Endodermal cell (in vitro differentiated cells): ENCODE results near the gene ACOT4. TPM values are rescaled to one million over a fixed set of nuclear protein-coding genes. Genes with fewer than 3 reads are reported as not detected.
"Not testable (repeated sequence)": the region's sequence is repeated elsewhere in the genome, so short reads cannot be mapped to it uniquely, and the experiment has no call there.

ENCODE experiments used
- DNase-seq: peaks from one replicate; pipeline ENCODE4 v3.0.0-alpha.2; 2017
- H3K27ac ChIP-seq: 2 replicates; pipeline ENCODE4 v1.5.1; 2013; ENCODE audit warnings: mild to moderate bottlenecking, low read depth, low read length, moderate library complexity
- H3K27me3 ChIP-seq: 2 replicates; pipeline ENCODE4 v1.6.1; 2013; ENCODE audit warnings: mild to moderate bottlenecking, low read length, moderate library complexity; ENCODE audit not compliant: insufficient read depth, control insufficient read depth, poor library complexity, severe bottlenecking
- H3K36me3 ChIP-seq: 2 replicates; pipeline ENCODE4 v1.7.0; 2013; ENCODE audit warnings: mild to moderate bottlenecking, low read length, moderate library complexity; ENCODE audit not compliant: control insufficient read depth, insufficient read depth
- H3K4me1 ChIP-seq: one replicate; pipeline ENCODE4 v1.7.0; 2013; ENCODE audit warnings: low read length; ENCODE audit not compliant: control insufficient read depth, insufficient read depth
- H3K4me3 ChIP-seq: 2 replicates; pipeline ENCODE4 v1.5.1; 2013; ENCODE audit warnings: mild to moderate bottlenecking, low read length, moderate library complexity
- H3K9ac ChIP-seq: 2 replicates; pipeline ENCODE4 v1.6.1; 2013; ENCODE audit warnings: mild to moderate bottlenecking, low read length, moderate library complexity; ENCODE audit not compliant: poor library complexity, severe bottlenecking; ENCODE audit errors: extremely low read depth
- H3K9me3 ChIP-seq: 2 replicates; pipeline ENCODE4 v1.6.1; 2013; ENCODE audit warnings: mild to moderate bottlenecking, low read length, moderate library complexity; ENCODE audit not compliant: control insufficient read depth
- H3K27ac Mint-ChIP-seq: 2 replicates; pipeline ENCODE4 v1.8.0; 2020; ENCODE audit warnings: mixed read lengths
- H3K27me3 Mint-ChIP-seq: 2 replicates; pipeline ENCODE4 v1.8.0; 2021; ENCODE audit warnings: mild to moderate bottlenecking, mixed read lengths; ENCODE audit not compliant: insufficient read depth
- H3K36me3 Mint-ChIP-seq: 2 replicates; pipeline ENCODE4 v1.8.0; 2020; ENCODE audit warnings: low read depth, mixed read lengths
- H3K4me1 Mint-ChIP-seq: 2 replicates; pipeline ENCODE4 v1.8.0; 2020; ENCODE audit warnings: mixed read lengths
- H3K4me3 Mint-ChIP-seq: 2 replicates; pipeline ENCODE4 v1.8.0; 2020; ENCODE audit warnings: mild to moderate bottlenecking, moderate library complexity, mixed read lengths
- H3K9me3 Mint-ChIP-seq: 2 replicates; pipeline ENCODE4 v1.8.0; 2020; ENCODE audit warnings: mild to moderate bottlenecking, mixed read lengths
- CTCF ChIP-seq: fragments of 200-600 bp; sonication (generic); conservative IDR thresholded peaks from 2 replicates; pipeline ENCODE4 v1.5.0; 2021; ENCODE audit warnings: antibody characterized with exemption, mild to moderate bottlenecking
- WGBS, 2 experiments: methylation state at CpG; one replicate each; pipeline versions ENCODE4 v1.1.5 to v1.1.7; 2013; ENCODE audit warnings: missing lambda C conversion rate in 2 of 2, mixed read lengths in 1 of 2; ENCODE audit not compliant: insufficient coverage in 1 of 2, insufficient read length in 1 of 2; 5-methylcytosine and 5-hydroxymethylcytosine counted together
- total RNA-seq, 2 donors: library from RNA; stranded (reverse); fragmentation: NEBNext Ultra II Directional in 1 of 2; extraction: Animal tissue kit (Norgen Biotek cat#: 25700) in 1 of 2; gene quantifications; 2 replicates in 1 of 2; 3 replicates in 1 of 2; pipeline ENCODE4 v1.2.1, GENCODE V29; 2021

The ACOT4 gene
- total RNA-seq, 2 donors from 2014 or later: 0.97 to 2.0 TPM

- H3K27ac Mint-ChIP-seq: peak overlapping the region; percentile 66
- H3K4me1 Mint-ChIP-seq: peaks cover 3% of the 10 kb centered on the region
- peak; percentile 97 for DNase-seq
- H3K27me3 ChIP-seq: no peaks in the 10 kb centered on the region
- no peaks in the 10 kb centered on the region for H3K9me3 Mint-ChIP-seq
- no peaks in the 10 kb centered on the region for H3K9me3 ChIP-seq
- no peak overlapping the region for H3K9ac ChIP-seq
- no peaks in the 10 kb centered on the region for H3K36me3 Mint-ChIP-seq
- H3K27me3 Mint-ChIP-seq: no peaks in the 10 kb centered on the region
- peak; percentile 72 for TF ChIP-seq CTCF
- 8 to 10% methylated on average over 30 to 53 of the region's 53 CpGs for WGBS, 2 experiments
- no peak overlapping the region for H3K27ac ChIP-seq
- peak overlapping the region; percentile 60 for H3K4me3 Mint-ChIP-seq
- H3K4me3 ChIP-seq: peak overlapping the region; percentile 37
- no peaks in the 10 kb centered on the region for H3K36me3 ChIP-seq
- no peaks in the 10 kb centered on the region for H3K4me1 ChIP-seq
Observed at GRCh38 chr14:73634011-73634833, 42.5 kb downstream of the ACOT4 start.

- H3K9me3 Mint-ChIP-seq, H3K36me3 ChIP-seq, H3K27me3 ChIP-seq, H3K27ac ChIP-seq, H3K36me3 Mint-ChIP-seq, DNase-seq, H3K9me3 ChIP-seq, H3K27me3 Mint-ChIP-seq, H3K4me1 ChIP-seq, H3K27ac Mint-ChIP-seq, H3K4me3 Mint-ChIP-seq, H3K9ac ChIP-seq, H3K4me1 Mint-ChIP-seq, H3K4me3 ChIP-seq: not testable (repeated sequence)
- WGBS, 2 experiments: 84 to 89% methylated on average over 9 to 10 of the region's 10 CpGs
Observed at GRCh38 chr14:73636355-73636754, 44.7 kb downstream of the ACOT4 start.

GRCh38 chr14:73637830-73638229 is 46.2 kb downstream of the ACOT4 start:
- 89 to 92% methylated on average over 5 of the region's 5 CpGs for WGBS, 2 experiments

More at GRCh38 chr14:73637830-73638229, 46.2 kb downstream of the ACOT4 start:
- Histone ChIP-seq H3K9me3 (no peaks in the 10 kb centered on the region), H3K4me1 (no peaks in the 10 kb centered on the region), H3K4me3 (no peak overlapping the region), H3K36me3 (no peaks in the 10 kb centered on the region), H3K9ac (no peak overlapping the region), H3K27me3 (no peaks in the 10 kb centered on the region), H3K27ac (no peak overlapping the region)
- no peak for TF ChIP-seq CTCF
- H3K4me3 Mint-ChIP-seq: no peak overlapping the region
- H3K27ac Mint-ChIP-seq: no peak overlapping the region
- peaks cover 3% of the 10 kb centered on the region for H3K4me1 Mint-ChIP-seq
- no peaks in the 10 kb centered on the region for H3K27me3 Mint-ChIP-seq
- no peaks in the 10 kb centered on the region for H3K36me3 Mint-ChIP-seq
- no peak for DNase-seq
- no peaks in the 10 kb centered on the region for H3K9me3 Mint-ChIP-seq
